Natural killer cell (primary cell): ENCODE data around the gene OLFML2A. TPM values are rescaled to one million over a fixed set of nuclear protein-coding genes. Genes with fewer than 3 reads are reported as not detected.

Experiments used
- ATAC-seq, 3 donors: fragments of 150-1000 bp in 2 of 3; fragments of 200-7000 bp in 1 of 3; cut with Tn5 transposase; 1 replicate in 1 of 3; 2 replicates in 2 of 3; pipeline ENCODE4 v1.10.0; 2021; ENCODE audit warnings: mild to moderate bottlenecking in 2 of 3, moderate library complexity in 2 of 3
- DNase-seq, 2 donors: peaks; one replicate each; pipeline versions ENCODE4 v3.0.0 to v3.0.0-alpha.2; 2013 to 2021; ENCODE audit warnings: mixed read lengths in 1 of 2
- H3K27ac ChIP-seq: one replicate; pipeline ENCODE4 v1.5.1; 2013; ENCODE audit warnings: mild to moderate bottlenecking, low read length
- H3K27me3 ChIP-seq: one replicate; pipeline ENCODE4 v1.6.1; 2013; ENCODE audit warnings: low read length; ENCODE audit not compliant: control insufficient read depth, insufficient read depth
- H3K36me3 ChIP-seq: one replicate; pipeline ENCODE4 v1.6.1; 2013; ENCODE audit warnings: low read length; ENCODE audit not compliant: control insufficient read depth, insufficient read depth
- H3K4me1 ChIP-seq: one replicate; pipeline ENCODE4 v1.6.1; 2013; ENCODE audit warnings: low read length; ENCODE audit not compliant: control insufficient read depth, insufficient read depth
- H3K4me3 ChIP-seq: one replicate; pipeline ENCODE4 v1.5.1; 2013; ENCODE audit warnings: low read length
- H3K9me3 ChIP-seq: one replicate; pipeline ENCODE4 v1.6.1; 2013; ENCODE audit warnings: low read length; ENCODE audit not compliant: control insufficient read depth, insufficient read depth
- H3K27ac Mint-ChIP-seq, 2 donors: one replicate each; pipeline ENCODE4 v1.8.0; 2022; ENCODE audit warnings: mild to moderate bottlenecking in 2 of 2, mixed read lengths in 2 of 2, moderate library complexity in 1 of 2
- H3K27me3 Mint-ChIP-seq, 2 donors: one replicate each; pipeline ENCODE4 v1.8.0; 2022; ENCODE audit warnings: low read depth in 2 of 2, mixed read lengths in 2 of 2
- H3K36me3 Mint-ChIP-seq: one replicate; pipeline ENCODE4 v1.8.0; 2022; ENCODE audit warnings: mixed read lengths
- H3K4me1 Mint-ChIP-seq, 2 donors: one replicate each; pipeline ENCODE4 v1.8.0; 2022; ENCODE audit warnings: mixed read lengths in 2 of 2
- H3K4me3 Mint-ChIP-seq: one replicate; pipeline ENCODE4 v1.8.0; 2022; ENCODE audit warnings: mild to moderate bottlenecking, moderate library complexity, mixed read lengths
- H3K9me3 Mint-ChIP-seq, 2 donors: one replicate each; pipeline ENCODE4 v1.8.0; 2022; ENCODE audit warnings: mixed read lengths in 2 of 2
- WGBS: methylation state at CpG from one replicate; pipeline ENCODE4 v1.1.7; 2013; ENCODE audit warnings: missing lambda C conversion rate; ENCODE audit not compliant: insufficient coverage; 5-methylcytosine and 5-hydroxymethylcytosine counted together
- intact Hi-C: fragments of 100-400 bp; cut with micrococcal nuclease; formaldehyde crosslinking; loops from one replicate; pipeline ENCODE4 v1.14.2; 2022
- total RNA-seq, 4 donors: library from RNA; stranded (reverse); fragments of 120-200 nt in 1 of 4; gene quantifications; one replicate each; pipeline versions ENCODE4 v1.2.3 to v1.2.4, GENCODE V29; 2013 to 2022
- TF ChIP-seq, protein P1 (sequence below): fragments of 200-600 bp; IDR thresholded peaks from one replicate; pipeline ENCODE4 v1.8.0; 2022; ENCODE audit warnings: antibody characterized with exemption

OLFML2A gene
- total RNA-seq, 3 donors from 2014 or later (not counting 1 experiment from before 2014, with no cell fraction given): not detected

- Histone ChIP-seq H3K9me3 (no peaks in the 10 kb centered on the region), H3K27me3 (no peaks in the 10 kb centered on the region), H3K27ac (no peak overlapping the region), H3K4me3 (no peak overlapping the region), H3K36me3 (no peaks in the 10 kb centered on the region), H3K4me1 (no peaks in the 10 kb centered on the region)
- Mint-ChIP-seq H3K4me3 (no peak overlapping the region), H3K27ac (no peak overlapping the region), H3K36me3 (no peaks in the 10 kb centered on the region), H3K27me3 (peaks cover 0 to 2% of the 10 kb centered on the region in 2 donors), H3K4me1 (no peaks in the 10 kb centered on the region), H3K9me3 (no peaks in the 10 kb centered on the region)
- intact Hi-C loops: no loop called here
- DNase-seq (no peak), ATAC-seq (no peak)
- WGBS: 94% methylated on average over 5 of the region's 5 CpGs
- TF ChIP-seq, protein P1, sequence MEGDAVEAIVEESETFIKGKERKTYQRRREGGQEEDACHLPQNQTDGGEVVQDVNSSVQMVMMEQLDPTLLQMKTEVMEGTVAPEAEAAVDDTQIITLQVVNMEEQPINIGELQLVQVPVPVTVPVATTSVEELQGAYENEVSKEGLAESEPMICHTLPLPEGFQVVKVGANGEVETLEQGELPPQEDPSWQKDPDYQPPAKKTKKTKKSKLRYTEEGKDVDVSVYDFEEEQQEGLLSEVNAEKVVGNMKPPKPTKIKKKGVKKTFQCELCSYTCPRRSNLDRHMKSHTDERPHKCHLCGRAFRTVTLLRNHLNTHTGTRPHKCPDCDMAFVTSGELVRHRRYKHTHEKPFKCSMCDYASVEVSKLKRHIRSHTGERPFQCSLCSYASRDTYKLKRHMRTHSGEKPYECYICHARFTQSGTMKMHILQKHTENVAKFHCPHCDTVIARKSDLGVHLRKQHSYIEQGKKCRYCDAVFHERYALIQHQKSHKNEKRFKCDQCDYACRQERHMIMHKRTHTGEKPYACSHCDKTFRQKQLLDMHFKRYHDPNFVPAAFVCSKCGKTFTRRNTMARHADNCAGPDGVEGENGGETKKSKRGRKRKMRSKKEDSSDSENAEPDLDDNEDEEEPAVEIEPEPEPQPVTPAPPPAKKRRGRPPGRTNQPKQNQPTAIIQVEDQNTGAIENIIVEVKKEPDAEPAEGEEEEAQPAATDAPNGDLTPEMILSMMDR: no peak
Observed at GRCh38 chr9:124815601-124816000, 38.7 kb downstream of the OLFML2A start.

DNA sequence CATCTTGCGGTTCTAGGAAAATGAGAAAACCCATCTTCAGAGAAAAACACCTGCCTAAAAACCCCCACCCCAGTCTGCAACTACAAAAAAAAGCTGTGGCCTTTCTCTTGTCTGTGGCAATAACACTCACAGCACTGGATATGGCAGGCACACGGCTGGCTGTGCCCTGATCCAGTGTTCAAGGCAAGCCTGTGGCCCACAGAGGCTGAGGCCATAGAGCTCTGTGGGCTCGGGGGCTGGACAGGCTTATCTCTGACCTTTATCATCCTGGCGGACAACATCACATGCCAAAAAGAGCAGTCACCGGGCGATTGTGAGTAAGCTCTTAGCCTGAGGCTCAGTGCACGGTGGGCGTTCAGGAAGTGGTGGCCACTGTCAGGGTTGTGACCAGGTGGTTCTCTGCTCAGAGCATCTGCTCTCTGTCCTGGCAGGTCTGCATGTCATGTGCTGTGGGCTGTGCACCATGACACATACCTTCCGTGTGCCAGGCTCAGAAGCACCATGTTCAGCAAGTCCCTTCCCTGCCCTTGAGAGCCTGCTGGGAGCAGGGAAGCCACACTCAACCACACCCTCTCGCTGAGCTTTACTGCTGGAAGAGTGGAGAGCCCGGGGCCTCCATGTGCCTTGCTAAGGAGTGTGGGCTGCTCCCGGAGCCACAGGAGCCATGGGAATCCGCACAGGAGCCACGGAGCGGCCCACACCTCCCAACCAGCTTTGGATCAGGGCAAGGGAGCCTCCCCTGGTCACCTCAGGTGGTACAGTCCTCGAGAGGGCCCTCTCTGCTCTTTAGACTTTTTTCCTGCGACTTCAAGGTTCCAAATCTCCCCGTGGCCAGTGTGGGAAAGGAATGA, 41.7 kb downstream of the OLFML2A start:
- H3K27ac Mint-ChIP-seq: no peak overlapping the region
- Histone ChIP-seq H3K4me3 (no peak overlapping the region), H3K36me3 (no peaks in the 10 kb centered on the region), H3K4me1 (no peaks in the 10 kb centered on the region), H3K9me3 (no peaks in the 10 kb centered on the region), H3K27me3 (no peaks in the 10 kb centered on the region), H3K27ac (no peak overlapping the region)
- no peaks in the 10 kb centered on the region for H3K4me1 Mint-ChIP-seq
- no peaks in the 10 kb centered on the region for H3K9me3 Mint-ChIP-seq
- WGBS: 53% methylated on average over 18 of the region's 18 CpGs
- TF ChIP-seq, protein P1: no peak
- no peak for ATAC-seq
- H3K4me3 Mint-ChIP-seq: no peak overlapping the region
- no peak for DNase-seq
- intact Hi-C loops: no loop called here
- peaks cover 0 to 6% of the 10 kb centered on the region in 2 donors for H3K27me3 Mint-ChIP-seq
- H3K36me3 Mint-ChIP-seq: no peaks in the 10 kb centered on the region

GRCh38 chr9:124820698-124821623, 44.0 kb downstream of the OLFML2A start:
- Mint-ChIP-seq H3K4me1 (no peaks in the 10 kb centered on the region), H3K4me3 (no peak overlapping the region), H3K27me3 (peaks cover 0 to 6% of the 10 kb centered on the region in 2 donors), H3K36me3 (no peaks in the 10 kb centered on the region), H3K9me3 (no peaks in the 10 kb centered on the region), H3K27ac (no peak overlapping the region)
- Histone ChIP-seq H3K36me3 (no peaks in the 10 kb centered on the region), H3K4me1 (no peaks in the 10 kb centered on the region), H3K4me3 (no peak overlapping the region), H3K27me3 (no peaks in the 10 kb centered on the region), H3K9me3 (no peaks in the 10 kb centered on the region), H3K27ac (no peak overlapping the region)
- no peak for DNase-seq
- no peak for ATAC-seq
- TF ChIP-seq, protein P1: no peak
- intact Hi-C loops: no loop called here
- 89% methylated on average over 12 of the region's 12 CpGs for WGBS
